ENCODE measurements around the gene UBE2F.

DNA sequence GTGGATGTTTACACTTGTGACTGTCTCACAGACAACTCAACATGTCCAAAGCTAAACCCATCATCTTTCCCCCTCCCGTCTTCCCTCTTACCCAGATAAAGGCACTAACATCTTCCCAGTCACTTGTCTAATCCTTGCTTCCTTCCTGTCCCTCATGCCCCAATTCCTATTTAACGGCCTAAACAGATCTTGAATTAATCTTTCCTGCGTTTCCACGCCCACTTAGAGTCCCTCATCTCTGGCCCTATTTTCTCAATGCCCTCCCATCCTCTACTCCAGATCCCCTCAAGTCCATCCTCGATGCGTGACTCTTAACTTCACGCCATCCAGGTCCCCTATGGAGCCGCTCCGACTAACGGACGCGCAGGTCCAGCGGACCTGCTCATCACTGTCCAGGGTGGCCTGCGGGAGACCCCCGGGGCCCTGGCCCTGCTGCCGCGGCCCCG is 93.3 kb downstream of the UBE2F start:
- TF ChIP-seq BHLHE40 (IDR thresholded peaks at IDR 0.05; ENCODE audit: borderline replicate concordance) (no peak), CTBP1 (IDR thresholded peaks at IDR 0.05; ENCODE audit: borderline replicate concordance) (no peak), FOXA1 (IDR thresholded peaks at IDR 0.05) (no peak), ELF4 (IDR thresholded peaks at IDR 0.05) (no peak), L3MBTL2 (conservative IDR thresholded peaks at IDR 0.05) (no peak; the same call in 1 of the 2 replicates), FOXM1 (IDR thresholded peaks at IDR 0.05; ENCODE audit: borderline replicate concordance) (no peak), NFRKB (IDR thresholded peaks at IDR 0.05) (no peak), TARDBP (IDR thresholded peaks at IDR 0.05) (no peak), SP1 (IDR thresholded peaks at IDR 0.05) (no peak), FOXK2 (IDR thresholded peaks at IDR 0.05) (no peak), SUZ12 (IDR thresholded peaks at IDR 0.05) (no peak), ZNF384 (IDR thresholded peaks at IDR 0.05) (no peak), HDGF (IDR thresholded peaks at IDR 0.05; ENCODE audit: borderline replicate concordance) (no peak)
- TF ChIP-seq, protein P1, sequence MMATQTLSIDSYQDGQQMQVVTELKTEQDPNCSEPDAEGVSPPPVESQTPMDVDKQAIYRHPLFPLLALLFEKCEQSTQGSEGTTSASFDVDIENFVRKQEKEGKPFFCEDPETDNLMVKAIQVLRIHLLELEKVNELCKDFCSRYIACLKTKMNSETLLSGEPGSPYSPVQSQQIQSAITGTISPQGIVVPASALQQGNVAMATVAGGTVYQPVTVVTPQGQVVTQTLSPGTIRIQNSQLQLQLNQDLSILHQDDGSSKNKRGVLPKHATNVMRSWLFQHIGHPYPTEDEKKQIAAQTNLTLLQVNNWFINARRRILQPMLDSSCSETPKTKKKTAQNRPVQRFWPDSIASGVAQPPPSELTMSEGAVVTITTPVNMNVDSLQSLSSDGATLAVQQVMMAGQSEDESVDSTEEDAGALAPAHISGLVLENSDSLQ (IDR thresholded peaks at IDR 0.05) = no peak
